SHP77 (cell line): Measurements from ENCODE around the gene CD69.

Experiments used
- DNase-seq, 2 experiments: peaks; one replicate each; lab custom pipeline; 2025; lab: John Stamatoyannopoulos, UW

The CD69 gene

DNA sequence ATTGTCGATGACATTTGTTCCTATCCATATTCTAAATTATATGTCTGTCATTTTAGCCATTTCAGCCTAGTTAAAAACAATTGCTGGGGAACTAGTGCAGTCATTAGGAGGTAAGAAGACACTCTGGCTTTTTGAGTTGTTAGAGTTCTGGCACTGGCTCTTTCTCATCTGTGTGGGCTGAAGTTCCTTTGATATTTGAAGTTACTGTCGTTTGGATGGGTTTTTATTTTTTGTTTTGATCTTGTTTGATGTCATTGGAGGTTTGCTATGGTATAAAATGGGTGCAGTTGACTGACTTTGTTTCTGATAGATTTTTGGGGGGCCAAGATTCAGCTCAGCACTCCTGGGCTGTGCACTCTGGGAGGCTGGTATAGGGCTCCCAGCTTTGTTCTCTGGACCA, 20.7 kb upstream of the CD69 start:
- no peak for DNase-seq

DNA sequence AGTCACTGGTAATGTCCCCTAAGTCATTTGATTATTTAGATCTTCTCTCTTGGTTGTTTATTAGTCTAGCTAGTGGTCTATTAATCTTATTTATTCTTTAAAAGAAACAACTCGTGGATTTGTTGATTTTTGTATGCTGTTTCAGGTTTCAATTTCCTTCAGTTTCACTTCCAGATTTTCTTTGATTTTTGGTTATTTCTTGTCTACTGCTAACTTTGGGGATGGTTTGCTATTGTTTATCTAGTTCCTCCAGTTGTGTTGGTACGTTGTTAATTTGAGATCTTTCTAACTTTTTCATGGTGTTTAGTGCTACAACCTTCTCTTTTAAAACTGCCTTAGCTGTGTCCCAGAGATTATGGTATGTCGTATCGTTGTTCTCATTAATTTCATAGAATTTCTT, 18.5 kb upstream of the CD69 start:
- DNase-seq, result no peak

DNA sequence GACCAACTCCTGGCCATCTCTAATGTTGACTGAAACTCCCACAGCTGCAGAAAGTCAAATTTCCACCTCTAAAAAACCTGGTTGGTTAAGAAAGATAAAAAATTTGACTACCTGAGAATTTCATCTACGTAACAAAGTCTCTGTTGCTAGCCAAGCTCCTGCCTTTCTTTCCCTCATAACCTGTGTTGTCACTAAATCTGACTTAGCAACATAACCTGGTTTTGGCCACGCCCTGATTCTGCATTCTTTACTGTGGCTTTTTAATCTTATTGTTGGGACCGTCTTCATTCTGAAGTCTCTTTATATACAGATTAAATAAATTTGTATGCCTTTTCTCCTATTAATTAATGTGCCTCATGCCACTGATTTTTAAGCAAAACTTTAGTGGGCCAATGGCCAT, 16.1 kb upstream of the CD69 start:
- DNase-seq, result no peak

DNA sequence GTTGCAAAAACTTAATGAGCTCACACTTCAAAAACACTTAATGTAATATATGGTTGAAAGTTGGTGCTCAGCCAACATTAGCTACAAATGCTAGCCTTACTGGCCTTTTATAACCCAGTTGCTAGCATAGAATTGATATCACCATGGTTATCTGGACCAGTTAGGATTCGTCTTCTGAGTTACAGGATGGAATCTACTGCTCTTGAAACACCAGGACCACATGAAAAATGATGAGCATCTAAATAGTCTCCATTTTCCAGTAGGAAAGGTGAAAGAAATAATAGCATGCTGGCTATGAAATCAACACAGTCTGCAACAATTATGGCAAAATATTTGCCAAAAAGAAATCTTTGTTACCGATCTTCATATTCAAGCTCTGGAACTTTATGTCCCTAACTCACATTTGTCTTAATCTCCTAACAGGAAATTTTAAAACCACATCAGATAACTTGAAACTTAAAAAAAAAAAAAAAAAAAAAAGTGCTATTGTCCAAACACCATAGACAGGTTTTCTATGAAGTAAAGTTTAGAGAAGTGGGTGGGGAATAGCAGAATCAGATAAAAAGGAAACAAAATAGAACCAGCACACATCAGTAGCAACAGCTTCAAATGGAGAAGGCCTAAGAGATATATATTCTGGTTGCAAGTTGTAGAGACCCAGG, 12.6 kb upstream of the CD69 start:
- DNase-seq, result no peak

DNA sequence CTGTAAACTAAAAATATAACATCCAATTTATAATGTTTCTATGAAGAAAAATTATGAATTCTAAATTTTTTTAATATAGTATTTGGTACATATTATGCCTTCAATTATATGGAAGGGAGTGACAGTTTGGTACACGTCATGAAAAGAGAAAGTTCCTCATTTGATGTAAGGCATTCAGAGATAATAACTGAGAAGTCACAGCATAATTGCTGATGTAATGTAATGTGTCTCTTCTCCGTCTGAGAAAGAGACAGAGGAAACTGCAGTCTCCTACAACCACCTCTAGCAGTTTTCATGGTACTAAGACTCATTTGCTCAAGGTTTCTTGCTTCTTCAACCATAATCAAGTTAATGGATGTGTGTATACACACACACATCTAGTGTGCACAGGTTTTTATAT, 2.3 kb upstream of the CD69 start:
- no peak for DNase-seq

DNA sequence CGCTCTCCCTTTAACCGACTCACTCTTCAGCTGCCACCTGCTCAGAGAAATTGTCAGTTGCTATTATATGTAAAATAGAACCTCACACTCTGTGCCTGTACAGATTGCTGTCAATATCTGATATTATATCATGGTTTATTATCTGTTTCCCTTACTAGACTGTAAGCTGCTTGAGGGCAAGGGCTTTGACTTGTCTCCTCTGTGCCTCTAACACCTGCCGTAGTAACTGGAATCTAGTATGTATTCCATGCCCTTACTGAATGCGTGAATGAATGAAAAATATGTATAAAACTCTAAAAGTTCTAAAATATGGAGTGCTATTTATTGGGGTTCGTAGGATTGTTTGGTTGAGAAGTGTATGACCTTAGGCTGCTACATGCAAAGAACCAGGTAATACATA, 1.7 kb upstream of the CD69 start:
- no peak for DNase-seq

DNA sequence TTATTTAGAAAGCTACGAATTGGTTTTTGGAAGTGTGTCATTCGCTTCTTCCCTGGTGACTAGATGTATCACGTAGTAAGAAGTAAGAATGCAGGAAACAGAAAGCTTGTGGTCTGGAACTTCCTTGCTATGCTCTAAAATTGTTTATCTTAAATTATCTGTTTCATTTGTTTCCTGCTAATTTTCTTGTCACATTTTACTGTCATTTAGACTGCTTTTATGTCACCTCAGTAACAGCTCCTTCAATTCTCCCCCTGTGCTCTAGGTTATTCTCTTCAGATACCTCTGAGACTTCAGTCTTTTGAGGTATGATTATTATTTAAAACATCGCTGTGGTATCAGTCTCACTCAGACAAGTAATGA, 699 bp upstream of the CD69 start:
- no peak for DNase-seq

DNA sequence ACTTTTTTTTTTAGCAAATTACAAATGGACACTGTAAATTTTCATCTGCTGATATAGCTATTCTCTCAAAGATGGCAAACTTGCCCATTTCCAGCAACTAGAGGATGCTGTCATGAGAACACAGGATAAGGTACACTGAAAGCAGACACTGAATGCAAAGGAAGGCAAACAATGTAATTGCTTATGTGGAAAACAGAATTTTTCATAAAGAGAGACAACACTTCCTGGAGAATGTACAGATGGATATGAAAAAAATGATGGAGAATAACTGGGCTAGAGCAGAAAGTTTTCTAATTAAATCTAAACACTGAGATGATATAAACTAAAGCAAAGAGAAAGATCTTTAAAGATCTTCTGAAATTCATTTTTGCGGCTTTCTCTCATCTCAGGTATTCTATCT, 581 bp downstream of the CD69 start:
- no peak for DNase-seq

DNA sequence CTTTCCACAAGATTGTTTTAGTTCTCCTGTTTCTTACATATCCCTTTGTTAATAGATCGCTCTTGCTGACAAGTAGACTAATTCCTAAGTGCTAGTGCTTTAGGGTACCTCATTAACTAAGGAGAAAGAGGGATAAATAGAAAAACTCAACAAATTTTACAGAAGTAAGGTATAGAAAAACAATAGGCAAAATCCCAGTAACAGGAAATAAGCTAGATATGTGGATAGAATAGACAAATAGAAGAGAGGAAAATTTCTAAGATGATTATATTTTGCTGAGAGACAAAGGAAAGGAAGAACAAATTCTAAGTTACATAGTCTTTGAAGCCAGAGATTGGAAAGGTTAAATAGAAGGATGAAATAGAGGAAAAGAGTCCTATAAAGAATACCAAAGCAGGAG, 1.0 kb downstream of the CD69 start:
- DNase-seq, result no peak

DNA sequence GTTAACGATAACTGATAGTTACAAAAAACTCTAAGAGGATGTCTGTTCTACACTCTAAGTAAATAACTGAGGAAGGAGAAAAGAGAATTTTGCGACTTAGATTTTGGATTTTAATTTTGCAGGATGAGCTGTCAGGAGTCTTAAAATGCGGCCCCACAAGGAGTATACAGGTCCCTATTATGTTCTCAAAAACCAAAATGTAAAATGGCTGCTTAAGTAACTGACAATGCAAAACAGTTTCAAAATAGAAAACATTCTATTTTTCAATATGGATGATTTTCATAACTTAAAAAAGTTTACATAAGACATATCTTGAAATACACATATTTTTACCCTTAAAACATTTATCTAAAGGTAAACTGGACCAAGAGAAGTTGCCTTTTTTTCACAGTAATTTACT, 2.6 kb downstream of the CD69 start:
- no peak for DNase-seq

DNA sequence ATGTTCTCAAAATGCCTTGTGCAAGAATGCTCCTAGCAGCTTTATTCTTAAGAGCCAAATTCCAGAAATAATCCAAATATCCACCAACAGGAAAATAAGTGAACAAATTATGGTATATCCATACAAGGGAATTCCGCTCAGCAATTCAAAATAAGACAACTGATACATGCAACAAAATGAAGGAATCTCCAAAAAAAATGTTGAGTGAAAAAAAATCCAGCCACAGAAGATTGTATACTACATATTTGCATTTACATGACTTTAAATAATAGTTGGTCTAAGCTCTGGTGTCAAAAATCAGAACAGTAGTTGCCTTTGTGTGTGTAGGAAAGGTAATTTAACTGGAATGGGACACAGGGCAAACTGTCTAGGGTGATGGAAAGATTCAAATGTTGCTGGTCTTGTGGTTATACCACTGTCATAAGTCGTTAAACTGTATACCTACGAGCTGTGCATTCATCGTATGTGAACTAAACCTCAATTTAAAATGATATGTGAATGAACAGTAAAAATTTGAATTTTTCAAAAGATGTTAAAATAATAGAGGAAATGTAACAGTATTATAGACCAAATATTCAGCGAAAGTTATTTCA, 3.2 kb downstream of the CD69 start:
- no peak for DNase-seq

DNA sequence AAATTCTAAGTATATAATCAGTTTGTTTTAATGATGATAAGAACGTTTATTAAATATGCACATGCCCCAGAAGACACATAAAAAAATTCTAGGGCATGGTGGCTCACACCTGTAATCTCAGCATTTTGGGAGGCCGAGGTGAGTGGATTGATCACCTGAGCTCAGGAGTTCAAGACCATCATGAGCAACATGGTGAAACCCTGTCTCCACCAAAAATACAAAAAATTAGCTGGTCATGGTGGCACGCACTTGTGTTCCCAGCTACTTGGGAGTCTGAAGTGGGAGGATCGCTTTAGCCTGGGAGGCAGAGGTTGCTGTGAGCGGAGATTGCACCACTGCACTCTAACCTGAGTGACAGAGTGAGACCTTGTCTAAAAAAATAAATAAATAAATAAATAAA, 4.0 kb downstream of the CD69 start:
- DNase-seq, result no peak

DNA sequence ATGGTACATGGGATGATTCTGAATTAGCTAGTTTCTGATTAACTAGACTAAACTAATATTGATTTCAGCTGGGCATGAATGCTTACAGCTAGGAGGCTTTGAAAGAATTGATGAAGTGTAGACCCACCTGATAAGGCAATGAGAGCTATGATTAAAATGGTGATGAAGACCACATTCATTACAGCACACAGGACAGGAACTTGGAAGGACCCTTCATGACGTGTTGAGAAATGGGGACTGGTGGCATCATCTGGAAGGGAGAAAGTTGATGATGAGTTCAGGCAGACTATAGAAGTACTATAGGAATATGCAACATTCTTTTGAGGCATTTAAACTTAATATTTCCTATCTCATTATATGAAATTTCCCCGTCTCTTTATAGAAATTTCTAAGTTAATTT, 4.5 kb downstream of the CD69 start:
- no peak for DNase-seq

DNA sequence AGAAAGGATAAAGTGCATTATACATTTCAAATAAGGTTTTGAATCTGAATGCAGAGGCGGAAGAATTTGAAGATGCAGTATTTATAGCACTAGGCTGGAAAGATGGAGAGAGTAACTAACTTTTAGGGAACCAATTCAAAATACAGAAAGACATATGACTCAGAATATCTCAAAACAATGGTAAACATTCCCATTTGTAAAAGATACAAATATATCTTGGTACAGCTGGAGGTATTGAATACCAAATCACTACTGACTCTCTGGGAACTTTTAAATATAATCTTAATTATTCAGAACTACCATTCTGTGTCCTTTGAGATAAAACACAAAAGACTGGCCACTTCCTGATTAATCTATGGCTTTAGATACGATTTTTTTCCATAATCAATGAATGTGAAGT, 5.1 kb downstream of the CD69 start:
- DNase-seq, result no peak

DNA sequence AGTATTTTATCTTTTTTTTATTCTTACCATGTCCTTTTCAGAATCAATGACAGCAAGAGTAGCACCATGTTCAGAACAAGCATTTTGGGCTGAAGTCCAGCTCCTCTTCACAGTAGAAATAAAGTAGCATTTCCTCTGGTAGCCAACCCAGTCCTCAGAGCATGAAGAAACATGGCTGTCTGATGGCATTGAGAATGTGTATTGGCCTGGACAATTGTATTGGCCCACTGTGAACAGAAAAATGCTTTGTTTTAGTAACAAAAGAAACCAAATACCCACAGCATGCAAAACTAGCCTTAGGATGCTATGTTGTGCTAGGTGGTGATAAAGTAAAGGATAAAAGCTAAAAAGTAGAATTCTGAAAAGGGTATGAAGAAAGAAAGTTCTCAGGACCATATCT, 5.7 kb downstream of the CD69 start:
- no peak for DNase-seq

DNA sequence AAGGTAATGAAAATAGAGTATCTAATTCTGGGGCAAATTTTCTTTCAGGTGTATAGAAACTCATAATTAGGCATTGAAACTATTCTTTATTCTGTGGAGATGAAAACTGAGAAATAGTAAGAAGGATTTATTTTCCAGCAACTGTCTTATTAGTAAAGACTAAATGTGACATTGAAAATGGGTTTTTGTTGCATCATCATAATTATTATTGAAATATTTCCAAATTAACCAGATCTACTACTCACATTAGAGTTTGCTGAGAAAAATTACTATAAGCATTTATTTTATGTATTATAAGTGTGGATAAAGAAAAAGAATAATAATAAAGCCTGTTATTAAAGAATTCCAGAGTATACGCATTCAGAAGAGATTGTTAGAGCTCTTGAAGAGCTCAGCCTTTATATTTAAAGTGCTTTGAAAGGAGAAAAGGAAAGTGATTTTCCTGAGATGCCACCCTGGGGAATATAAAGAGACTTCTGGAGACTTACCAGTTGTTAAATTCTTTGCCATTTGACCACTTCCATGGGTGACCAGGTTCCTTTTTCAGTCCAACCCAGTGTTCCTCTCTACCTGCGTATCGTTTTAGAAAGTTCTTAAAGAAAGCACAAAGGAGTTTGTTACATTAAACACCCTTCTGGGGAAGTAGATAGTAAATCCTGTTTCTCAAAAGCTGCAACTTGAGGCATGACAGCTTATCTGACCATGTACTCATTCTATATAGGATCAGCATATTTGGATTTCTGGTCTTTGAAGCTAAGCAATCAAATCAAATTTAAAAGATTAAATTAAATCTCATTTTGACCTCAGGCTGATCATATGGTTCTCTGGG, 6.4 kb downstream of the CD69 start:
- no peak for DNase-seq

DNA sequence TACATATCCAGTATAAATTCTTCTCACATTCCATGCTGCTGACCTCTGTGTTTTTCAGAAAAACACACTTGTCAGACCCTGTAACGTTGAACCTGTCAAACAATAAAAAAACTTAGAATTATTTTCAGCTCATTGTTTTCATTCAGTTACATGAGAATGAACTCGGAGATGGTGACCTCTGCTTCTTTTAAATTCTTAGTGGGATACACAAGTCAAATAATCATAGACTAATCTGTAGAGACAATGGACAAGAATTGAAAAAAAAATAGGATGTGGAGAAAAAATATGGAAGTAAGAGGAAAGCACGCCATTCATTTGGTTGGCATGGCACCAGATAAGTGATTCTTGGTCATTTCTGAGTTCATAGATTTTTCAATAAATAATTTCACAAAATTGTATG, 7.2 kb downstream of the CD69 start:
- no peak for DNase-seq

DNA sequence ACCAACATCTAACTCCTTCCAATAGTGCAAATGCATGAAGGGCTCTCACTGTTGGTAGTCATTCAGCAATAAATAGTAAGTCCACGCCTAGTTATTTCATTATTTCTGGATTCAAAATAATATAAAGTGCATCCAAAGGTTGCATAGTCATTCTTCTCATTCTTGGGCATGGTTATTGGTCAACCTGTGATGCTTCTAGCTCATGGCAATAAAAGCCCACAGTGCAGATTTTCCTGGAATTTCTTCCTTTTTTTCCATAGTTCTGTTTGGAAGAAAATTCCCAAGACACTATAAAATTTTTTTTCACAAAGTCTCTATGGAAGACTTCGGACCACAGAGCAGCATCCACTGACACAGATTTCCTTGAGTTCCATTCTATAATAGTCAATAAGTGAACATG, 7.6 kb downstream of the CD69 start:
- DNase-seq, result no peak

DNA sequence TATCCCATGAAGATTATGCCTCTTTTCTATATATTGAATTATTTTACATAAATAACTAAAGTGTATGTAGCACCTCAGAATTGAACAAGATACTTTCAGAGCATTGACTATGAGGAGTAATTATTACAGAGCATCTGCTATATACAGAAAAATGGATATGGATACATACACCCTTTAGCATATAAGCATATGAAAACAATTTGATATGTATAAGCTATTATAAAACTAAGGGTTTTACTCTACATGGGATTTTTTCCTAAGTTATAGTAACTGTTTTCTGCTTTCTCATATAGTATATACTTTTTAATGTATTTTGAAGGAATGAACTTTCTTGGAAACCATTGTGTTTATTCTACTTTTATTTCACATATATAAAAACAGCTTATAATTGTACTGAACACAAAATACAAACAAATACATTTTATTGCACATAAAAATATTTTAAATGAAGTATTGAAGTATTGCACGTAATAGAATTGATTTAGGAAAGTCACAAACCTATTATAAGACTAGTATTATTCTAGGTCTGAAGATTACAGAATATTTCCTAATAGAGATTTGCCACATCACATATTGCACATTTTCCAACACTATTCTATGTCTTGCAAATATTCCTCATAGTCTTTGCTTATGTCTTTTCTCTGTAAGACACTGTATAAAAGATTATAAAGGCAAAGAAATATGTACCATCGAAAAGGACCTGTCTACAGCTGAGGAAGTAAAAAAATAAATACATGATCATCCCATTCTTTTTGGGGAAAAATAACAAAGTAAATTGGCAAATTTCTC, 8.4 kb downstream of the CD69 start:
- DNase-seq, result no peak

DNA sequence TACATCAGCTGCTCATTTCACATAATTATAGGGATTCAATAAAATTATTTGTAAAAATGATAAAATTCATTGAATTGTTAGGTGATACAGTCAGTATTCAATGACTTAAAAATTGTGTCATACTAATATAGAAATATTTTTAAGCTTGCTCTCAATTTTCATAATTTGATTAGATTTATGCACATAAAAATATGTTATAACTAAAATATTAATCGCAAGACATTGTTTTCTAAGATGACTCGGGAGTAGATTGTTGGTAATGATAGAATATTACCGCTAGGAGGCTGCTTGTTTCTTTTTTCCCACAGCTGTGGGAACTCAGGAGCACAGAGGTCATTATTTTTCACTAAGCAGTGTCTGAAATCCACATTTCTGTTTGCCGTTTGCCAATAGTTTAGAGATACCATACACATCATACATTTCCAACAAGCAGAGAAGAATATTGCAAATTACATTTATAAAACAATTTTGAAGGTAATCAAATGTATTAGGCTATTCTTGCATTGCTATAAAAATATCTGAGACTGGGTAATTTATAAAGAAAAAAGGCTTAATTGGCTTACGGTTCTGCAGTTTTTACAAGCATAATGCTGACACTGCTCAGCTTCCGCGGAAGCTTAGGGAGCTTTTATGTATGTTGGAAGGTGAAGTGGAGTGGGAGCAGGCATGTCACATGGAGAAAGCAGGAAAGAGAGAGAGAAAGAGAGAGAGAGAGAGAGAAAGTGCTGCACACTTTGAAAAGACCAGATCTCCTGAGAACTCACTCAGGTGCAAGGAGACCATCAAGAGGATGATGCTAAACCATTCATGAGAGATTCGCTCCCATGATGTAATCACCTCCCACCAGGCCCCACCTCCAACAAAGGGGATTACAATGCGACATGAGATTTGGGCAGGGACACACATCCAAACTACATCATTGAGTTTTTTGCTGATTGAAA, 9.2 kb downstream of the CD69 start:
- no peak for DNase-seq
